ENCODE results near the gene RND3.

Gene RND3, protein sequence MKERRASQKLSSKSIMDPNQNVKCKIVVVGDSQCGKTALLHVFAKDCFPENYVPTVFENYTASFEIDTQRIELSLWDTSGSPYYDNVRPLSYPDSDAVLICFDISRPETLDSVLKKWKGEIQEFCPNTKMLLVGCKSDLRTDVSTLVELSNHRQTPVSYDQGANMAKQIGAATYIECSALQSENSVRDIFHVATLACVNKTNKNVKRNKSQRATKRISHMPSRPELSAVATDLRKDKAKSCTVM

DNA sequence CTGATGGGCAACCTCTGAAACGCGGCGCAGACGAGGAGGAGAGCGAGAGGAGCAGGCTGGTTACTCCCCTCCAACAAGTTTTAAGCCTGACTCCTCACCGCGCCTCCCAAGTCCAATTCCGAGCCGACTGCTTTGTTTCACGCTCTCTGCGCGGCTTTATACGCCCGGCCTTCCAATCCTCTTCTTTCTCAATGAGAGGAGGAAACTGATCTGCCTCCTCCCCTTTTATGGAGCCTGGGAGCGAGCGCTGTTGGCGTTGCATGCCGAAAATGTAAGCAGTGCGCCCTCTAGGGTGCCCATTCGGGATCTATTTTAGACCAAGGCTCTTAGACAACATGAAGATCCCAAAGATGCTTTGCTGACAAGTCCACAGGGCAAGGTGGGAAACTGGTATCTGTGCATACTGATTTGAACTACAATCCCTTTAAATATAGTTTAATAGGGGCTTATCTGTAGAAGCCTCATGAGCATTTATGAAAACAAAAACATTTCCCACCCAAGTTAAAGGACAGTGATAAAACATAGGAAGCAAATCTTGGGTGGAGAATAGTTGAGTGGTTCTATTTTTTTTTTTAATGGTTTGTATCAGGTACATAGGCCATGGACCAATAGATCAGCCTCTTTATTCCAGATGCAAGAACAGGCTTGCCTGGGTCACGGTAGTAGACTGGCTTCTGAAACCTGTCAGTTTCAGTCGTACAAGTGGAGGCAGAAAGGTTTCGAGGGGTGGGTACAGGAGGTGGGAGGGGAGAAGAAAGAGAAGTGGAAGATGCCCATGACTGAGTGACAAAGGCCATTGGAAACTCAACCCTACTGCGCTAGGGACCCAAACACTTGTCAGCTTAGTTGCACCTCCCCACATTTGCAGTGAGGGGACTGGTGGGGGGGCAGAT lies at the start of gene RND3:
TSS of gene RND3 (minus strand) at position 131 of the 893 bp plus-strand sequence. CDS start 250 bp downstream, outside the sequence.
- peak; percentile 98 for DNase-seq (ENCODE audit: low read depth, low spot score)

DNA sequence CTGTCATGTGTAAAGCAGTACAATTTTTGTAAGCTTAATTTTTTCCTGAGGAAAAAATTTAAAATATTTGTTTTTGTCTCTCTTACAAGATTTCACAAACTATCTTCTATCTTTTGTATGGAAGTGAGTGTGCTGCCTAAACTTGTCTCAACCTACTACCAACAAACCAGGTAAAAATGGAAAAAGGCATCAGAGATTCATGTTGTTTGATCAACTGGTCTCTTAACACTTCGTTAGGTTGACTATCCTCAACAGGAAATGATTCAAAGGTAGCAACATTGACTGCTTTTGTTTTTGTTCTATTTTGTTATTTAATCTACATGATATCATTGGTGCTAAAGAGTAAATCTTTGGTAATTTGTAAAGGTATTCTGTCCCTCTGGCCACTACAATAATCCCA lies 47.7 kb upstream of the RND3 start:
- DNase-seq (ENCODE audit: low read depth, low spot score) = no peak

DNA sequence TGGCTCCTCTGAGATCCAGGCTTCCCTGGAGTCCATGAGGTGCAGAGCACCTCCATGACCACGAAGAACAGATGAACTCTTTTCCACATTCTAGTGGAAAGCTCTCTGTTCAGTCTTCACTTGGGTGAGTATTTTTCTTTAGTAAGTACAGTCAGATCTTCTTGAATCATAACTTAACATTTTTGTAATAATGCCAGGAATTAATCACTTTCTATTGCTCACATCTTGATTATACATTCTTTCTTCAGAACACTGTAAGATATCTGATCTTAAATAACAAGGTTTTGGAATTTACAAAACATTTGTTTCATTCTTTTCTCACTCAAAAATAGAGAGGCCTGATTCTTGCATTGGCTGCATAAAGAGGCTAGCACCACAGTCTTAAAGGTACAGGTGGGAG lies 45.4 kb upstream of the RND3 start:
- DNase-seq (ENCODE audit: low read depth, low spot score) = no peak

DNA sequence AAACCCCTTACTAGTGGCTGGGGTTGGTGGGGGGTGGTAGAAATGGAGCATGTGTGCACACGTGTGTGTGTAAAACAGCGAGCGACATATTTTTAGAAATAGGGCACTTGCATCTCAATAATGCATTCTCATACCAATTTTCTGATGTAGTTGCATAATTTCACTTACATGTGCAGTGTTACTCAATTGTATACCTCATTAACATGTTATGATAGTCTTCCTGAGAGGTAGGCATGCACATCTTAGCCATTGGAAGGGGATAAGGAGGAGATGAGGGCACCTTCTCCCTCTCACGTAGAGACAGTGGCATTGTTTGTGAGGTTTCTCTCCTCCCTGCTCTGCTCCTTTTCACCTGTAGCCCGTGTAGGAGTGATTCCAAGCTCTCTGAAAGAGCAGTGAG lies 44.6 kb upstream of the RND3 start:
- DNase-seq (ENCODE audit: low read depth, low spot score) = no peak

DNA sequence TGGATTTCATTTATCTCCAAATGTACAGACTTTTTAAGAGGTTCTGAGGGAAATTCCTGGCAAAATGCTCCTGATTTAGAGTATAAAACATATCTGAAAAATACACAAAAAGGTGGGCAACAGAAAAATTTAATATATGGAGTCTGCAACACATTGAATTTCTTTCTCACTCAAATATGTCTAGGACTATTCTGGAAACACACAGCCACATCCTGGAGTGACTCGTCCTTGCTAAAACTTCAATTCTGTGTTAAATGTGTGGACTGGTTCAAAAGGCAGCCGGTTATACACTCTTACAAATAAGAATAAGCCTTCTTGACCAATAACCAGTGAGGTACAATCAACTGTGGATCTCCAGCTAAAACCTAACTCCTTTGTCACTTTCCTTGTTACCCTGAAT lies 44.1 kb upstream of the RND3 start:
- no peak for DNase-seq (ENCODE audit: low read depth, low spot score)

DNA sequence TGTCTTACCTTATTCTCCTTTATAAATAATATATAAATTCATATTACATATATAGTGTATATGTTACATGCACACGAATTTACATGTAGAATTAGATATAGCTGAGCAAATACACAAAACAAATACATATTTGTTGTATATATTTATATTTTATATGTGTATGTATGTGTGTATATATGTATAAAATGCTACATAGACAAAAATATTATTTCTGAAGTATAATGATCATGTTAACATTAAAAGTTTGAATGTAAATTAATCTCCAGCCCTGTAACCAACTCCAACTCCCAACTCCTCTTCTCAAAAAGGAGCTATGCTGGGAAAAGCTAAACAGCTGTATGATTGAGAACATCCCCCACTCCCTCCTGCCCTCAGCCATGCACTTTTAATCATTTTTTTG lies 42.7 kb upstream of the RND3 start:
- DNase-seq (ENCODE audit: low read depth, low spot score) = no peak

DNA sequence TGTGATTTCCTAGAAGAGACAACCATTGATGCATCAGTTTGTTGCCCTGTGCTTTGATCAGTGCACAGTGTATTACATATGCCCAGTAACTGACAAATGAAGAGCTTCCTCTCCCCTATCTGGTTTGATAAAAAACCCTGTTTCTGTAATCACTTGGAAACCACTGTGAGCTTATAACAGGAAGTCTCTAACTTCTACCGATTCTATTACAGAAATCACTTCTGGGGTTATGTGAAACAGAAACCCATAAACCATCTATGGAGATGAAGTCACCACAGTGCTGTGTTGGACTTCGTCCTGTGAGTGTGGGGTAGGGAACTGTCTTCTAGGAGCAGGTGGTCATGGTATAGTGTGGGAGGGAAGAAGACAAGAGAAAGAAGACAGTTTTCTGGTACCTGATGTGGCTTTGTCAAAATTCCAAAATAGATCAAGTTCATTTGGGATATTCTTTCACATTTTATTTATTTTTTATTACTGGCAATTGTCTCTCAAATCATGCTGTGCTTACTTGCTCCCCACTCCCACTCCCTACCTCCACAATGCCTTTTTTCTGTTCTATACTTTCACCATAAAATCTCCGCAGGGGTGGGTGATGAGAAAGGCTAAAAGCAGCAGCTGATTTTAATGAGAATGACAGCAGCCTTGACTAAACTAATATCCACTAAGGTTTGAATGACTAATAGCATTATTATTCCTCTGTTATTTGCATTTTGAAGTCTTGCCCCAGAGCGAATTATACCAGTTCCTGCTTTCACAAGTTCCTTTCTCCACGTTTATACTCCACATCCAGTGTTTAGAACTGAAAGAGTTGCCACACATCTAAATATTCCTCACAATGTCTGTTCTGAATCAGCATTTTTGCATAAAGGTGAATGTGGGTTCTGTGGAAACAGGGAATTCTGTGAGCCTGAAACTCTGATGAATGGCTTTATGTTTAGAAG lies 41.7 kb upstream of the RND3 start:
- no peak for DNase-seq (ENCODE audit: low read depth, low spot score)

DNA sequence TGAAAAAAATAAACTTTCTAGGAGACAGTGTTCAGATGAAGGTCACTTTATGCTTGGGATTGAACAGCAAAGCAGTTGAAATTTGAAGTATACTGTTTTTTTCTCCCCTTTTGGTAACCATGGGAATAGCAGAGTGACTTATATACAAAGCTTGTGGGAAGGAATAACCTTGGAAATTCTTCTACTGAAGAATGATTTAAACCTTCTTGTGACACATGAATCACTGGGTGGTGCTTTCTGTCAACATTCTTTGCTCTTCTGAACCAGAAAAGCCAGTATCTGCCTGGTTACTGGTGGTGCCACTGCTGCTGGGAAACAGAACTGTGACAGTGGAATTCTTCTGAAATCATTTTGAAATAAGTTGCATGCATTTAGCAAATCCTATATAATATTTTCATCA lies 39.4 kb upstream of the RND3 start:
- DNase-seq (ENCODE audit: low read depth, low spot score) = peak; percentile 60

DNA sequence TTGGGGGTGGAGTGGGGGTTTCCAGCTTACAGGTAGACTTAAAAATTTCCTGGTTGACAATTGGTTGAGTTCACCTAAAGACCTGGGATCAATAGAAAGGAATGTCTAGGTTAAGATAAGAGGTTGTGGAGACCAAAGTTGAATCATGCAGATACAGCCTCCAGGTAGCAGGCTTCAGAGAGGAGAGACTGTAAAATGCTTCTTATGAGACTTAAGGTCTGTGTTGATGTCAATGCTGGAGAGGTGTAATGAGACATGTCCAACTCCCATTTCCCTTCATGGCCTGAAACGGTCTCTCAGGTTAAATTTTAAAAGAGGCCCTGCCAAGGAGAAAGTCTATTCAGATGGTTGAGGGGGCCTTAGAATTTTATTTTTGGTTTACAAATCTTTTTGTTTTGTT lies 38.5 kb upstream of the RND3 start:
- no peak for DNase-seq (ENCODE audit: low read depth, low spot score)

DNA sequence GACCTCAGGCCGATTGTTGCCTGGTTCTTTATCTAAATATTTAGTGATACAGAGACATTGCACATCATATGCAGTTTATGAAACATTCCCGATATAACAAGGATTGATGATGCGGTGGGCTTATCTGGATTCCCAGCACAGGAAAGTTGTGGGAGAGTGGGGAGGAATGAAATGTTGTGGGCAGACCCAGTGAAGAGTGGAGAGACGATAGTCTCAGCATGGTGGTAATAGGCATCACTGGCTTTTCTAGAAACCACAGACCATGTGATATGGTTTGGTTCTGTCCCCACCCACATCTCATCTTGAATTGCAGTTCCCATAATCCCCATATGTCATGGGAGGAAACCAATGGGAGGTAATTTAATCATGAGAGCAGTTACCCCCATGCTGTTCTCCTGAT lies 34.8 kb upstream of the RND3 start:
- no peak for DNase-seq (ENCODE audit: low read depth, low spot score)

DNA sequence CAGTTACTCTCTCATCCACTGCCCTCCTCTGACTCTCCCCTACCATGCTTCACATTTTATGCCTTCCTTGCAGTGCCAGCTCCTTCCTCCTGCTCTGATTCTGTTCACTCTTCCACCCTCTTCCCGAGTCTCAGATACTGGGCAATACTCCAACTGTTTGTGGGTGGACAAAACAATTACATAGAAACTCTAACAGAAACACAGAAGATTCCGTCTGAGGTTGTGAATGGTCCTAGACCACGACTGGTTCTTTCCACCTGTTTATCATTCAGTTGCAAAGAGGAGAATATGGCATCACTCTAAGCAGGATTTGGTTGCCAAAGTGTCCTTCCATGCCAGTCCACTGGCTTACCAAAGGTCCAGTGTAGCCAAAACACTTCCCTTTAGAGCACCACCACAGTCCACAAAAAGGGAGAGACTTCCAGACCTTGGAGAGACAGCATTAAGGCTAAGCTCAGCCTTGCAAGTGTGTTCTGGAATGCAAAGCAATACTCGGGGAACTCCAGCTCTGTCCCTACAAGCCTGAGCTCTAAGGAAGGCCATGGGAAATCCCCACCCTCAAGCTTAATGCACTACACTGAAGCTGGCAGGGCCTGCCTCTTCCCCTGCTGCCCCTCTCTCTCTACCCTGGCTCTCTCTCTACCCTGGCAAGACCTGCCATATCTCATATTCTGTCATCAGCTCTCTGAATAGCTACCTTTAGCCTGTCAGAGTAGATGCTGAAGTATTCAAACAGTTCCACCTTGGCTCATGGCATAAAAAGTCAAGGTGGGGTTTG lies 33.6 kb upstream of the RND3 start:
- no peak for DNase-seq (ENCODE audit: low read depth, low spot score)

DNA sequence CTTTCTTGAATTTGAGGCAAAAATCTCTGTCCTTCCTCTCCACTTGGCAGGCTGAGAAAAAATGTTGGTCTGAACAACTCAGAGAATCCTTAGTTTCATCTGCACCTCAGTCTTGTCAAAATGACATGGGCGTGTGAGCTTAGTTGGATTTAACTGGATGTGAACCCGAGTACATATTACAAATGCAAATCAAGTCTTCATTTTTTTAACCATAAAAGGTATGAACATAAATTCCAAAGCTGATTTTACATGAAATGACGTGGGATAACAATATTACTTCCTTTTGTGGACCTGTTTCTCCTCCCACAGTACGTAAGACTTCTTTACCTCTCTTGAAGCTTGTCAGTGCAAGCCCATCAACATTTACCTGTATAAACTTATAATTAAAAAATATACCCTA lies 32.6 kb upstream of the RND3 start:
- DNase-seq (ENCODE audit: low read depth, low spot score) = no peak

DNA sequence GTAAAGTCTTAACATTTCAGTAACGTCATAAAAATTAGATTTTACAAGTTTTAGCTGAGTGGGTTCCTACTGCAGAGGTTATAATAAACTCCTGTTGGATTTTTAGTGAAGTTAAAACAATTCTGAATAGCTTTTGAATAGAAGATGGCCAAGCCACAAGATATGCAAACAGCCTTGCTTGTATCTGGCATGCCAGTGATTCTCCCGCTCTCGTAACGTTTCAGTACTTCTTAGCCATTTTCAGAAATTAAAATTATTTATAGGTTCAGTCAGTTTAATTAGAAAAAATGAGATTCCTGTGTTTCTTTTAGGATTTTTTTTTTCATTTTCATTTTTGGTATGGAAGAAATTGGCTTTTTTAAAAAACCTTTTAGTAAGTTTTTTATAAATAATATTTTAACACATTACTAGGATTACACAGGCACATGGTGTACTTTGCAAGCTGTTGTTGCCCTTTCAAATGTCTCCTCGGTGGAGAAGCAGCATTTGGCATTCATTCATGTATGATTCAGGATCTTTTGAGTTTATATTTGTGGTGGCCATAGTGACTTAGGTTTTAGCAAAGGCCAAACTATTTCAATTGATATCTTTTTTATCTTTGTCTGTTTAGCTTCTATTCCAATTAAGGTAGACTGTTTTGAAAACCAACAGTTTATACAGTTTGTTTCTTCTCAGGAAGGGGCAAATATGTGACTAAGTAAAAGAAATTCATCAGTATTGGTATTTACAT lies 30.6 kb upstream of the RND3 start:
- DNase-seq (ENCODE audit: low read depth, low spot score) = no peak

DNA sequence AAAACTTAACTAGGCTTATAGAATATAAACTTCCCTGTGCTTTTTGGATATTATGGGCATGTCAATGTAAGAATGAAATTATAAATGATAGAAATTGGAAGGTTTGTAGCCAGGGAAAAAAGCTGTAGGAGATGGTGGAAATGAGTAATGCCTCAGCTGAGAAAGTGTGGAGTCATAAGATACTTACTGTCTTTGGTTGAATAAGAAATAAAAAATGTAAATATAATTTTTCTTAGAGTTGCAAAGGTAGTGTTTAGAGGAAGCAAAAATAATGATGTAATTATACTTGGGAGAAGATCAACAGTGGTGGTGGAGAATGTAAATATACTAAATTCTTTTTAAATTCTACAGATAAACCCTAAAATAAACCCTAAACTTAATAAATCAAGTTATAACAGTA lies 26.2 kb upstream of the RND3 start:
- no peak for DNase-seq (ENCODE audit: low read depth, low spot score)

DNA sequence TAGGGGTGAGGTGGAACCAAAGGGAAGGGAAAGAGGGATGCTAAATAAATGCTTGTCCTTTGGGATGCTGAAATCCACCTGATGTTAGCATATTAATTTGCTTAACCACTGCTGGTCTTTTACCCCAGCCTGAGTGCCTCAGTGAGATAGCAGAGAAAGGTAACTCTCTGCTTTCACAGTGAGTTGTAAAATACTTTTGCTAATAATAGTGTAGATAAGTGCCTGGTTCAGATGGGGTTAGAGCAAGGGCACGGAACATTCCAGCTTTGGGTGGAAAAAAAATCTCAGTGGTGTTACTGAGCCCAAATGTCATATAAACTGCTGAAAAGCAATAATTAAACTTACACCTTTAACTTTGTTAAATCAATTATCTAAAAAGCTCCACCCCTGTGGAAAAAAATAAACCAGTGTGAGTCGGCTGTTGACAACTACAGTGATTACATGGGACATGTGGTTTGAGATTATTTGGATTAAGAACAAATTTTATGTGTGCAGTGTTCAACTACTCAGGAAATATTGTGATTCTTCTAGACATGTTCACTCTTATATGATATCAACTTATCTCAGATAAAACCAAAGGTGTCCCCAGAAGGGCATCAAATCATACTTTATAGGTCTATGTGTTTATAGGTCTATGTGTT lies 21.1 kb upstream of the RND3 start:
- DNase-seq (ENCODE audit: low read depth, low spot score) = no peak

DNA sequence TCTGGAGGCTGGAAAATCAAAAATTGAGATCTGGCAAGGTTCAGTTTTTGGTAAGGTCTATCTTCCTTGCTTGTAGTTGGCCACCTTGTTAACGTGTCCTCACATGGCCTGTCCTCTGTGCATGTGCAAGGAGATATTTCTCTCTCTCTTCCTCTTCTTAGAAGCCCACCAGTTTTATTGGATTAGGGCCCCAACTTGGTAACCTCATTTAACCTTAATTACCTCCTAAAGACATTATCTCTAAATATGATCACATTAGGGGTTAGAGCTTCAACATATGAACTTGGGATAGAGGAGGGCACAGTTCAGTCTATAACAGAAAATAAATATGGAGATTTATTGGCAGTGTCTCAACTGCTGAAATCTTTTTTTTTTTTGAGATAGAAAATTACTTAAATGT lies 19.6 kb upstream of the RND3 start:
- no peak for DNase-seq (ENCODE audit: low read depth, low spot score)

DNA sequence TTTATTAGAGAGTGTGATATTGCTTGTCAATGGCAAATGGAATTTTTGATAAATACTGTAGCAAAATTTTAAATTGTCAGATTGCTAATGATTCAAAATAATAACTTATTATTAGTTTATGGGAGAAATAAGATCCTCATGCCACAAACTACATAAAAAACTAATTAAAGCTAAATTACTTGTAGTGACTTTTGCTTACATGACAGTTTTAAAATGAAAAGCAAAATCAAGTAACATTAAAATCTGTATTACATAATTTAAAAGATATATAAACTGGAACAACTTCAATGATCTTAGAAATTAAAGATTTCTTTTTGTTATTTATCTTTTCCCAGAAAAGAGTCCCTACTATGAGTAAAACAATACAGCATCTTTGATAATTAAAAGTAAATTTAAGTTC lies 17.7 kb upstream of the RND3 start:
- DNase-seq (ENCODE audit: low read depth, low spot score) = no peak

DNA sequence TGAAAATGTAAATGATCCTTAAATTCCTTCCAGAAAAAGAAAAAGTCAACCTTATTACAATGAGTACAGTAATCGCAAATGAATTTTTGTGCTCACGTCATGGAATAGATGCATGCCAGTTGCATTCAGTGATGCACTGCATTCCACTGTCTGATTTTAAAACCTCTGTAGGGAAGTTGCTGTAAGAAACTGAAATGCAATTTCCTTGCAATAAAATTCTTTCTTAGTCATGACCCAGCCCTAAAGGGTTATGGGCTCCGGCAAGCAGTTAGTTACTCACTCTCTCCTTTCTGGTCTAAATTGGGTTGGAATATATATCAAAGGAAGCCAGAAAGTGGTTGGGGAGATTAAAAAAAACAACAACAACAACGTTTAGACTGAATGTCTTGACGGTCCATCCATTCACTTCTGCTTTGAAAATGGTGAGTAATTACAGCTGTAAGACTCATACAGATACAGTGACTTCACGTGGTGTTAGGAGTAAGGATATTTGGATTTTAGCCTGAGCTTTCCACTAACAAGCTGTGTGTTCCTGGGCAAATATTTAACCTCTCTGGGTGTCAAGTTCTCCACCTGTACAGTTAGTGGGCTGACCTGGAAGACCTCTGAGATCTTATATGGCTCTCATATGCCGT lies 8.6 kb upstream of the RND3 start:
- no peak for DNase-seq (ENCODE audit: low read depth, low spot score)

DNA sequence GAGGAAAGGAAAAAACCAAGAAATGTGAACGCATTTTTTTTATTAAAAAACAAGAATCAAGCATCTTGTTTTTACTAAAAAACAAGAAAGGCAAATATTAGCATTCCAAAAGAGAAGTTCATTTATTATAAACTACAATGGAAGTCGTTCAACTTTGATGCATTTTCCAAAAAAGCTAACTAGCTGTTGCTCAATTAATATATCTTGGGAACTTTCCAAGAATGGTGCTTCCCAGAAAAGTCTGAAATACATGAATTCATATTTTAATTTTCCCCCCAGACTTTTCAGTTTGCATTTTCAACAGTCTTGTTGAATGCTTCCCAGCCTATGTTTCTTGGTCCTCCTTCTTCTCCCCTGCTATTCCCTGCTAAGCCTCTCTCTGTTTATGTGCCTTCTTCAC lies 7.5 kb upstream of the RND3 start:
- DNase-seq (ENCODE audit: low read depth, low spot score) = no peak
